HG02973 (cell line): ENCODE measurements around the gene CEP170B.

Experiments
- ATAC-seq: cut with Tn5 transposase; IDR thresholded peaks from one replicate; pipeline ENCODE4 v1.9.1; 2021; ENCODE audit warnings: moderate library complexity; ENCODE audit not compliant: unreplicated experiment

CEP170B gene

GRCh38 chr14:104866451-104867370 is 1.6 kb downstream of the CEP170B start:
- ATAC-seq, result no peak

GRCh38 chr14:104867371-104868059 is 2.4 kb downstream of the CEP170B start:
- no peak for ATAC-seq

- no peak for ATAC-seq
These were observed 3.1 kb downstream of the CEP170B start for GRCh38 chr14:104868060-104868740.

GRCh38 chr14:104868811-104869572 is 3.9 kb downstream of the CEP170B start:
- no peak for ATAC-seq

- no peak for ATAC-seq
These were observed 4.8 kb downstream of the CEP170B start for GRCh38 chr14:104869669-104870367.

- no peak for ATAC-seq
These were observed 5.5 kb downstream of the CEP170B start for GRCh38 chr14:104870368-104871144.

- no peak for ATAC-seq
These were observed 6.1 kb downstream of the CEP170B start for GRCh38 chr14:104871145-104871655.

GRCh38 chr14:104871656-104872468 is 6.8 kb downstream of the CEP170B start:
- no peak for ATAC-seq

GRCh38 chr14:104872469-104873341 is 7.6 kb downstream of the CEP170B start:
- no peak for ATAC-seq

- ATAC-seq, result no peak
These were observed 8.4 kb downstream of the CEP170B start for GRCh38 chr14:104873380-104874055.

GRCh38 chr14:104874110-104874531 is 9.1 kb downstream of the CEP170B start:
- no peak for ATAC-seq

GRCh38 chr14:104874571-104875411 is 9.7 kb downstream of the CEP170B start:
- no peak for ATAC-seq

GRCh38 chr14:104875412-104875751 is 10.3 kb downstream of the CEP170B start:
- no peak for ATAC-seq

- no peak for ATAC-seq
These were observed 10.7 kb downstream of the CEP170B start for GRCh38 chr14:104875811-104876210.

- ATAC-seq, result no peak
These were observed 11.2 kb downstream of the CEP170B start for GRCh38 chr14:104876251-104876699.
